IPS-NIHi7 (cell line): ENCODE results near the gene SLC2A5.
"Not testable (repeated sequence)": the region's sequence is repeated elsewhere in the genome, so short reads cannot be mapped to it uniquely, and the experiment has no call there.

Experiments used
- DNase-seq: peaks from one replicate; pipeline ENCODE4 v3.0.0; 2012; ENCODE audit warnings: mixed read lengths; ENCODE audit errors: extremely low spot score

The SLC2A5 gene

DNA sequence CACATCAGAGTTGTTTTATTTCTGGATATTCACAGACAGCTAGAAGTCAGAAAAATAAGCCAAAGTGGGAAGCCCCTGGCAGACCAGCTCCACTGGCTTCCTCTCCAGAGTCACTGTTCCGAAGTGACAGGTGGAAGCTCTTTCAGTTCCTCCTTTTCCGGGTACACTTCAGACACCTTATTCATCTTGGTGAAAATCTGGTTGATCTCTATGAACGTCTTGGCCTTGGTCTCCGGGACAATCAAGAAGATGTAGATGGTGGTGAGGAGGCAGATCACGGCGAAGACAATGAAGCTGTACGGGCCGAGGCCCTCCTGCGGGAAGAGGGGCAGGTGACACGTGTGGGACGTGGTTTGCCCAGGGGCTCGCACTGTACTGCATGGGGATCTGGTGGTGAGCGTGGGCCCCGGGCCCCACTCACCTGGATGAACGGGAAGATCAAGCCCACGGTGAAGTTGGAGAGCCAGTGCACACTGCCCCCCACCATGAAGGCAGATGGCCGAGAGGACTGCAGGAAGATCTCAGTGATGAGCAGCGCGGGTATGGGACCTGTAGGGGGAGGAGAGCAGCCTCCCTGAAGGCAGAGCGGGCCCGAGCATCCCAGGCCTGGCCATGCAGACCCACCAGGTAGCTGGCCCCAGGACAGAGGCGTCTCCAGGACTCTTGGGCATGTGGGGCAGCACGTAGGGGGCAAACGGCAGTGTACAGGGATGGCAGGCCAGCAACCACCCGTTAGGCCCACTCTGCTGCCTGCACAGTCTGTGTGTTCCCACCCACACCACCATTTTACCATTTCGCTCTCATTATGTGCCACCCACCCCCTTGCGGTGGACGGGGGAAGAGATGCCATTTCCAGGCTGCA, 31.7 kb downstream of the SLC2A5 start:
- no peak for DNase-seq

- no peak for DNase-seq
Observed at GRCh38 chr1:9035226-9035625, 34.2 kb downstream of the SLC2A5 start.

DNA sequence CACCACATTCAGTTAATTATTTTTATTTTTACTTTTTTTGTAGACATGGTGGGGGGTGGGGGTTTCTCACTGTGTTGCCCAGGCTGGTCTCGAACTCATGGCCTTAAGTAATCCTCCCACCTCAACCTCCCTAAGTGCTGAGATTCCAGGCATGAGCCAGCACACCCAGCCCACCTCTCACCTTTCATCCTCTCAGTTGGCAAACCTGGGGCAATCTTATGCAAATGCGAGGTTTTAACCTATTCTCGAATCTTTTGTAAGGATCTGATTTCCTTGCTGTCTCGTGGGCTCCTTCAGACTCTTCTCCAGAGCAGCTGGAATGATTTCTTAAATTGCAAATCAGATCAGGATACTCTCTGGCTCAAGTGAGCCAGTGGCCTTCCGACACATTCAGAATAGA, 36.1 kb downstream of the SLC2A5 start:
- DNase-seq = no peak

- DNase-seq = no peak
Observed at GRCh38 chr1:9031484-9032259, 37.8 kb downstream of the SLC2A5 start.

DNA sequence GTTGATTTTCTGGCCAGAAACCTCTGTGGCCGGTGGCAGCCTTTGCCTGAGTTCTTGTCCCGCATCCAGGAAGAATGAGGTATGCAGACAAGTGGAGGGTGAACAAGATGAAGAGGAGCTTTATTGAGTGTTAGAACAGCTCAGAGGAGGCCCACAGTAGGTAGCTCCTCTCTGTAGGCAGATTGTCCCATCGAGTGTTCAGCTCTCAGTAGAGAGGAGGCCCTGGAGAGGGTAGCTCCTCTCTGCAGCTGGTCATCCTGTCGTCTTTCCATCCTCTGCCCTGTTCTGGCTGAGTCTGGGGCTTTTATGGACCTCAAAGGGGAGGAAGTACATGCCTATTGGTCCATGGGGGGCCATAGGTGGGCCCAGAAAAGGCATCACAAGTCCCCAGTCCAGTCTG, 38.4 kb downstream of the SLC2A5 start:
- DNase-seq = not testable (repeated sequence)

DNA sequence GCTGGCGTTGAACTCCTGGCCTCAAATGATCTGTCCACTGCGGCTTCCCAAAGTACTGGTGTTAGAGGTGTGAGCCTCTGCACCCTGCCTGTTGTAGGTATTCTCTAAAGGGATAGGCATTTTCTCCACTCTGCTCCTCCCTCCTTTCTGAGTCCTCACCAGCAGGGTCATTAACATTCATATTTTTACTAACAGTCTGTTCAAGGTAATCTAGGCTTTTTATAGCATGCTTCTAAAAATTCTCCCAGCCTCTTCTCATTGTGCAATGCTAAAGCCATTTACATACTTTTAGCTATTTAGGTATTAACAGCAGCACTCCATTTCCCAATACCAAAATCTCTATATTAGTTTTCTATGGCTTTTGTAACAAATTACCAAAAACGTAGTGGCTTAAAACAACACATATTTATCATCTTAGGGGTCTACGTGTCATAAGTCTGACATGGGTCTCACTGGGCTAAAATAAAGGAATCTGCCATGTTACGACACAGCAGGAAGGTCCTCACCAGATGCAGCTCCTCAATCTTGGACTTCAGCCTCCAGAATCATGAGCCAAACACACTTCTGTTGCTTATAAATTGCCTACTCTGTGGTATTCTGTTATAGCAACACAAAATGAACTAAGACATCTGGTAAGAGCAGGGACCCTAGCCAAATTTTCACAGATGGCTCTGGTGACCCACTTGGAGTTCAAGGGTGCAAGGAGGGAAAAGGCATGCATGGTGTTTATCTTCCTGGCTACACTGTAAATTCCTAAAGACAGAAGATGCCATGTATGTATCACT, 40.3 kb downstream of the SLC2A5 start:
- no peak for DNase-seq

- no peak for DNase-seq
Observed at GRCh38 chr1:9027307-9027706, 42.1 kb downstream of the SLC2A5 start.

- no peak for DNase-seq
Observed at GRCh38 chr1:9025449-9025848, 44.0 kb downstream of the SLC2A5 start.

- DNase-seq = no peak
Observed at GRCh38 chr1:9024837-9025236, 44.6 kb downstream of the SLC2A5 start.

DNA sequence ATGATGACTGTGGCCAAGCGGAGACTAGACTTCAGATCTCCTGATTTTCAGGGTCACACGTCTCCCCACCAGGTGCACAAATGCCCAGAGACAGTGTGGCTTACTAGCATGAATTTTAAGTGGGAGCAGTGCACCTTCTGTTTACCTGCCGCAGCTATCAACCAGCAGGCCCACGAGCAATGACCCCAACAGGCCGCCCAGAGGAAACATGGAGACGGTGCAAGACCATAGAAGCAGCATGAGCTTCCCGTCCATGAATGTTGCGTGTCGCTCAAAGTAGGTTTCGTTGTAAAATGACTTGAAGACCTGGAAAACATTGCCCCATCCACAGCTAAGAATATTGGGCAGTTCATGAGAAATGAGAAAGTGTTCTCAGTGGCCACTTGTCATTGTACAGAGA, 46.7 kb downstream of the SLC2A5 start:
- DNase-seq = no peak

DNA sequence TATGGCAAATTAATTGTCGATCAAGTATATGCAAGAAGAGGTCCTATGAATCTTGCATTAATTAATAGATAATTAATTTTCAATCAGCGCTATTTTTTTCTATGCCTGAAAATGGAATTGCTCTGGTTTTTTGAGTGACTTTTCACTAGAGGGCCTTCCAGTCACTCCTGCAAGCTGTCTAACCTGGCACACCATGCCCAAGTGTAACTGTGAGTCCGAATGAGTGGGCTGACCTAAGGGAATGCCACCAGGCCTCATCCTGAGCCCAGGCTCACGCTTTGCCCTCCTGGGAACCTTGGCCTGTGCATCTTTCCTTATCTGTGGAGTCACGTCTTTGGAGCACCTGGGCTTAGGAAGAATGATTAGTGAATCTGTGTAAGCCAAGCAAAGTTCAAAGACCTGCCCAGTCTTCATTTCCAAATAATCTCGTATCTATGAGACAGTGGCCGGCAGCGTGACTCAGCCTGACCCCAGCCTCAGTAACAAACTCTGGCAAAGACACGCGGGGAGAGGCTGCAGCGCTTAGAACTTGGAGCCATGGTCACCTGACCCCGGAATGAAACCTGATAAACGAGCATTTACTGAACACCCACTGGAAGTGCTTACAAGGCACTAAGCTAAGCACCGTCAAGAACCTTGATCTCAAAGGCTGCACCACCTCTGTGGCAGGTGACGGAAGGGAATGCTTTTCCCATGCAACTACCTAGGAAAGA, 47.3 kb downstream of the SLC2A5 start:
- DNase-seq = not testable (repeated sequence)

DNA sequence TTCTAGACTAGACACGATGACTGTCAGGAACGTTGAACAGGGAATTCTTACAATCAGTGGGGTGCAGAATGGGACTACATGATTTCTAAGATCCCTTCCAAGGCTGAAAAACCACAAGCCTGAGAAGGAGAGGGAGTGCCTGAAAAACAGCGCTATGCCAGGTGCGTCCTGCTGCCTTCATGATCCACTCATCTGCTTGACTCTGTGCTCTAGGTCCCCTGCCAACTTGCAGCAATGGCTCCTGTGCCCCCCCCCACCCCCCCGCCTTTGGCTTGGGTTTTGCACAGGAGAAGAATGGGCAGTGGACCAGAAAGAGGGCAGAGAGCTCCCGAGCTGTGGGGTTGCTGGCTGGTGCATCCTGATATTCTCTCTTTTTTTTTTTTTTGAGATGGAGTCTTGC, 49.1 kb downstream of the SLC2A5 start:
- no peak for DNase-seq

DNA sequence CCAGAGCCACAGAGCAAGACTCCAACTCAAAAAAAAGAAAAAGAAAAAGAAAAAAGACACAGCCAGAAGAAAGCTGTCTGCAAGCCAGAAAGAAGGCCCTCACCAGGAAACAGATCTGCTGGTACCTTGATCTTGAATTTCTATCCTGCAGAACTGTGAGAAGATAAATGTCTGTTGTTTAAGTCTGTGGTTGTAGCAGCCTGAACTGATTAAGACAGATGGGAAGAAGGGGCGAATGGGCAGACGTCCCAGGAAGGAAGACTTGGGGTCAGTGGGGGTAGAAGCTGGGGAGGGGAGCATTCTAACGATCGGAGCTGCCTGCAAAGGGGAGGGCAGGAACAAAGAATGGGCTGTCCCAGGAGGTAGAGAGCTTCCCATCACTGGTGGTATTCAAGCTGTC, 49.5 kb downstream of the SLC2A5 start:
- no peak for DNase-seq

DNA sequence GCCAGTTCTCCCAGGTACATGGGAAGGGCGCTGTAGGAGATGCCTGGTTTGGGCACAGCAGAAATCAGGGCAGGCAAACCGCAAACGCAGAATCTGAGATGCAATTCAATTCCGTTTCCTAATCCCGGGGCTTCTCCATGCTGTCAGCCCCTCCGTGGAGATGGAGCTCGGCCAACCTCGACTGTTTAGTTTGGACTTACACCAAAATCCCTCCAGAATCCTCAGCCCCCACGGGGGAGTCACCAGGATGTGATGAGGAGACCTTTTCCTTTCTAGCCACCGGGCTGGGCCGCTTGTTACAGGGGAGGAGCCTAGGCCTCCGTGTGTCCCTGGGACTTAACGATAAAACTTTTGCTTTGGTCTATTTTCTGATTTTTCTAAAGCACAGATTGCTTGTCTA, 51.1 kb downstream of the SLC2A5 start:
- DNase-seq = no peak

DNA sequence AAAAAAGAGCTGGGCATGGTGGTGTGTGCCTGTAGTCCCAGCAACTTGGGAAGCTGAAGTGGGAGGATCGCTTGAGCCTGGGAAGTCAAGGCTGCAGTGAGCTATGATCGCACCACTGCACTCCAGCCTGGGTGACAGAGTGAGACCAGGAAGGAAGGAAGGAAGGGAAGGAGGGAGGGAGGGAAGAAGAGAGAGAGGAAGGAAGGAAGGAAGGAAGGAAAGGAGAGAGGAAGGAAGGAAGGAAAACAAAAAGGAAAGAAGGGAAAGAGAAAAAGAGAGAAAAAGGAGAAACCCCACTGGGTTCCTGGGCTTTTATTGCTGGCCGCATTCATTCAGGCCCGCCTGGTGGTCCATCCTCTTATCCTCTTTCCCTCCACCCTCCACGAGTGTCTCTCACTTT, 53.0 kb downstream of the SLC2A5 start:
- DNase-seq = no peak

- no peak for DNase-seq
Observed at GRCh38 chr1:9014475-9015375, 54.7 kb downstream of the SLC2A5 start.

- no peak for DNase-seq
Observed at GRCh38 chr1:9013819-9014218, 55.6 kb downstream of the SLC2A5 start.

DNA sequence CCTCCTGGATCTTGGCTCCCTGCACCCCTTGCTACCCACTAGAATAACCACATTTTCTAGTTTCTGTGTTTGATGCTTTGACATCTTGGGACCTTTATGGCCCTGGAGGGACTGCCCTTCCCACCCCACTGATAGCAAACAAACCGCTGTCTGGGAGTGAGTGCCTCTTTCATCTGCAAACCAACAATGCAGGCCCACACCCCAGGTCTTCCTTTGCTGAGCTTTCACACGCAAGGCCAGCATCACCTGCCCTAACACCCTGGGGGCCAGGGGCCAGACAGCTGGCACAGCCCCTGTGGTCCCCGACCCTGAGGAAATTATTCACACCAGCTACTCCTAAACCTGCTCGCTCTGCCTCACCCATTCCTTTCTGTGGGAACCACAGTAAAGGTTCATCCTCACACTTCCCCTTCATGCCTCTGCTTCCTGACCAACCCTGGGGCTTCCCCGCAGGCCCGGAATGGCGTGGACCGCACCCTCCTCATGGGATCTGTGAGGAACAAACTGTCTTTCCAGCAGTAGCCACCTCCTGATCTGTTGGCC, 58.6 kb downstream of the SLC2A5 start:
- DNase-seq = no peak

- DNase-seq = peak; percentile 95
Observed at GRCh38 chr1:9009438-9010370, 59.7 kb downstream of the SLC2A5 start.
